Measurements from ENCODE around the gene MIGA1. TPM values are rescaled to one million over a fixed set of nuclear protein-coding genes. Genes with fewer than 3 reads are reported as not detected.

Gene MIGA1
- total RNA-seq (10 to 100 TPM; 12.2 to 15.8 TPM), total RNA-seq (18.6 to 65.3 (median 43.6) reads per million in 172 experiments)
- 11.8 TPM for polyA plus RNA-seq (2013, experiment 1 of 2)
- polyA plus RNA-seq (2013, experiment 2 of 2), result 14.1 TPM

DNA sequence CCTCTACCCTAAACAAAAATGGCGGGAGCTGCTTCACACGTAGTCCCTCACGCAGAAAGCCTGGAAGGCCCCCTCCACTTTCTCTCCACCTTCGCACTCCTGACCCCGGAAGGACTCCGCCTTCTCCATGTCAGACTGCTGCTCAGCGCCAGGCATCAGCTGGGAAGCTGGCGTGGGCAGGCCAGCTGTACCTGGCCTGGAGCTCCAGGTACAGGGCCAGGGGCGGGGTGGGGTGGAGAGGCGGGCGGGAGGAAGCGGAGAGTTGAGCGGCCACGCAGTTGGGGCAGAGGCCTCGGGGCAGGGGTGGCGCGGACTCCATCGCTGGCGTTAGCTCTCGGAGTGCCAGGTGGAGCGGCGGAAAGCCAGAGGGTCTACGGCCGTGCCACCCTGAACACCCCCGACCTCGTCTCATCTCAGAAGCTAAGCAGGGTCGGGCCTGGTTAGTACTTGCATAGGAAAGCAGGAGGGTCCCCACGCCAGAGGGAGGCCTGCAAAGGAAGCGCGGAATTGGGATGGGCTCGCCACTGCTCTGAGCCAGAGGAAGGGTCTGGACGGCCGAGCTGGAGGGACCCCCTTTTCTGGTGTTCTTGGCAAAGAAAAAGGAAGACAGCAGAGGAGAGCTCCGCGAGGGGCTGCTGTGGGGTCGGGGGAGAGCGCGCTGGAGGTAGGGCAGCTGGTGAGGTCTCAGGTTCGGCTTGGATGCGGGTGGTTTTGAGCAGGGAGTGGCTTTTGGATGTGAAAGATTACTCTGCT is at the start of gene MIGA1:
Gene MIGA1, plus strand, starts transcription at position 121 of the 753 bp plus-strand sequence. CDS start 3,604 bp downstream, outside the sequence.
- CTCF ChIA-PET, result interaction anchor here (1.0 to 1.1 kb wide), 3 partner anchors 22 to 50 kb away, joined by 3 to 4 read pairs (median 3); no protein-coding TSS in a partner anchor
- no peaks in the 10 kb centered on the region for H3K27me3 ChIP-seq (ENCODE audit: control insufficient read depth in 1 of 2, insufficient read depth in 2 of 2, low read length in 2 of 2)
- POLR2A ChIA-PET, result interaction anchor here (1.0 to 2.9 kb wide), 11 partner anchors 11 to 1512 kb away, joined by 3 to 24 read pairs (median 5); partner anchors contain the start of genes DNAJB4, FUBP1 and USP33
- Mint-ChIP-seq H3K36me3 (ENCODE audit: low read depth) (peaks cover 35% of the 10 kb centered on the region), H3K27me3 (no peaks in the 10 kb centered on the region), H3K4me3 (peak within 1 kb of the TSS; percentile 97), H3K4me1 (ENCODE audit: low read depth) (peaks cover 43% of the 10 kb centered on the region), H3K27ac (peak within 1 kb of the TSS; percentile 89), H3K9me3 (no peaks in the 10 kb centered on the region)
- ATAC-seq (ENCODE audit: poor library complexity) (peak; percentile 98), DNase-seq (peak; percentile 78 to 96 (median 84))
- intact Hi-C loops (cut with DNase I, micrococcal nuclease), result loop anchor here (1.0 to 10.0 kb wide), 6 partner anchors 20 to 1995 kb away; partner anchors contain the start of genes RABGGTB (in 2 of the 2), USP33 (in 2 of the 2) and FUBP1 (in 1 of the 2)
- H3K36me3 ChIP-seq (ENCODE audit: insufficient read depth, low read length), result peaks cover 12% of the 10 kb centered on the region
- no peaks in the 10 kb centered on the region for H3K9me3 ChIP-seq (ENCODE audit: control insufficient read depth in 1 of 2, insufficient read depth in 1 of 2, low read length in 2 of 2)
- TF ChIP-seq, protein P1, sequence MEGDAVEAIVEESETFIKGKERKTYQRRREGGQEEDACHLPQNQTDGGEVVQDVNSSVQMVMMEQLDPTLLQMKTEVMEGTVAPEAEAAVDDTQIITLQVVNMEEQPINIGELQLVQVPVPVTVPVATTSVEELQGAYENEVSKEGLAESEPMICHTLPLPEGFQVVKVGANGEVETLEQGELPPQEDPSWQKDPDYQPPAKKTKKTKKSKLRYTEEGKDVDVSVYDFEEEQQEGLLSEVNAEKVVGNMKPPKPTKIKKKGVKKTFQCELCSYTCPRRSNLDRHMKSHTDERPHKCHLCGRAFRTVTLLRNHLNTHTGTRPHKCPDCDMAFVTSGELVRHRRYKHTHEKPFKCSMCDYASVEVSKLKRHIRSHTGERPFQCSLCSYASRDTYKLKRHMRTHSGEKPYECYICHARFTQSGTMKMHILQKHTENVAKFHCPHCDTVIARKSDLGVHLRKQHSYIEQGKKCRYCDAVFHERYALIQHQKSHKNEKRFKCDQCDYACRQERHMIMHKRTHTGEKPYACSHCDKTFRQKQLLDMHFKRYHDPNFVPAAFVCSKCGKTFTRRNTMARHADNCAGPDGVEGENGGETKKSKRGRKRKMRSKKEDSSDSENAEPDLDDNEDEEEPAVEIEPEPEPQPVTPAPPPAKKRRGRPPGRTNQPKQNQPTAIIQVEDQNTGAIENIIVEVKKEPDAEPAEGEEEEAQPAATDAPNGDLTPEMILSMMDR (IDR thresholded peaks at IDR 0.05), result no peak
- peaks cover 14% of the 10 kb centered on the region for H3K4me1 ChIP-seq (ENCODE audit: insufficient read depth, low read length)
- peak within 1 kb of the TSS; percentile 96 for H3K4me3 ChIP-seq (ENCODE audit: low read length)
- H3K27ac ChIP-seq (ENCODE audit: low read depth in 1 of 2, low read length in 2 of 2), result peak within 1 kb of the TSS; percentile 32 to 55

- H3K4me1 Mint-ChIP-seq (ENCODE audit: low read depth), result no peaks in the 10 kb centered on the region
- no peak overlapping the region for H3K4me3 ChIP-seq (ENCODE audit: low read length)
- TF ChIP-seq, protein P1 (IDR thresholded peaks at IDR 0.05), result no peak
- ATAC-seq (ENCODE audit: poor library complexity) (no peak), DNase-seq (no peak)
- CTCF ChIA-PET, result no interaction called here
- H3K36me3 ChIP-seq (ENCODE audit: insufficient read depth, low read length), result peaks cover 43% of the 10 kb centered on the region
- H3K4me1 ChIP-seq (ENCODE audit: insufficient read depth, low read length), result no peaks in the 10 kb centered on the region
- peaks cover 83% of the 10 kb centered on the region for H3K36me3 Mint-ChIP-seq (ENCODE audit: low read depth)
- no peak overlapping the region for H3K27ac ChIP-seq (ENCODE audit: low read depth in 1 of 2, low read length in 2 of 2)
- H3K9me3 Mint-ChIP-seq, result no peaks in the 10 kb centered on the region
- H3K9me3 ChIP-seq (ENCODE audit: control insufficient read depth in 1 of 2, insufficient read depth in 1 of 2, low read length in 2 of 2), result no peaks in the 10 kb centered on the region
- H3K27me3 ChIP-seq (ENCODE audit: control insufficient read depth in 1 of 2, insufficient read depth in 2 of 2, low read length in 2 of 2), result no peaks in the 10 kb centered on the region
- no peak overlapping the region for H3K4me3 Mint-ChIP-seq
- POLR2A ChIA-PET, result no interaction called here
- H3K27me3 Mint-ChIP-seq, result no peaks in the 10 kb centered on the region
- intact Hi-C loops (cut with DNase I, micrococcal nuclease), result loop anchor here in 1 of 2 experiments (10.0 kb wide), 1 partner anchor 383 kb away; no protein-coding TSS in a partner anchor
- no peak overlapping the region for H3K27ac Mint-ChIP-seq
Measured at GRCh38 chr1:77732090-77732489, 47.4 kb upstream of the MIGA1 start.

GRCh38 chr1:77739235-77739634 is 40.2 kb upstream of the MIGA1 start:
- no peaks in the 10 kb centered on the region for H3K27me3 ChIP-seq (ENCODE audit: control insufficient read depth in 1 of 2, insufficient read depth in 2 of 2, low read length in 2 of 2)
- Mint-ChIP-seq H3K4me1 (ENCODE audit: low read depth) (peaks cover 16% of the 10 kb centered on the region), H3K27me3 (no peaks in the 10 kb centered on the region), H3K4me3 (no peak overlapping the region), H3K27ac (no peak overlapping the region), H3K9me3 (no peaks in the 10 kb centered on the region), H3K36me3 (ENCODE audit: low read depth) (peaks cover 71% of the 10 kb centered on the region)
- TF ChIP-seq, protein P1 (IDR thresholded peaks at IDR 0.05), result no peak
- H3K27ac ChIP-seq (ENCODE audit: low read depth in 1 of 2, low read length in 2 of 2), result no peak overlapping the region
- intact Hi-C loops (cut with DNase I, micrococcal nuclease), result loop anchor here in 1 of 2 experiments (10.0 kb wide), 1 partner anchor 376 kb away; no protein-coding TSS in a partner anchor
- POLR2A ChIA-PET, result no interaction called here
- no peak overlapping the region for H3K4me3 ChIP-seq (ENCODE audit: low read length)
- CTCF ChIA-PET, result interaction anchor here (0.6 kb wide), 1 partner anchor 119 kb away, joined by 3 read pairs; no protein-coding TSS in a partner anchor
- no peak for DNase-seq
- peaks cover 31% of the 10 kb centered on the region for H3K36me3 ChIP-seq (ENCODE audit: insufficient read depth, low read length)
- no peaks in the 10 kb centered on the region for H3K9me3 ChIP-seq (ENCODE audit: control insufficient read depth in 1 of 2, insufficient read depth in 1 of 2, low read length in 2 of 2)
- no peak for ATAC-seq (ENCODE audit: poor library complexity)
- no peaks in the 10 kb centered on the region for H3K4me1 ChIP-seq (ENCODE audit: insufficient read depth, low read length)

All from CD4-positive, alpha-beta T cell (primary cell).